K562 (cell line): ENCODE data around the gene FITM1. TPM values are rescaled to one million over a fixed set of nuclear protein-coding genes. Genes with fewer than 3 reads are reported as not detected.

ENCODE experiments used
- ATAC-seq: fragments of 200-7000 bp; cut with Tn5 transposase; 3 replicates; pipeline ENCODE4 v1.9.1; 2020; ENCODE audit warnings: moderate library complexity
- Bru-seq: library from RNA; stranded (reverse); fragments of 400-500 nt; gene quantifications from one replicate; lab custom pipeline; 2021; lab: Mats Ljungman, UMichigan
- BruChase-seq, 2 experiments: library from RNA; stranded (reverse); fragments of 400-500 nt; gene quantifications; one replicate each; lab custom pipeline; 2021; lab: Mats Ljungman, UMichigan
- BruUV-seq: library from RNA; stranded (reverse); fragments of 400-500 nt; replicated peaks from 2 replicates; lab custom pipeline; 2021; lab: Mats Ljungman, UMichigan
- CTCF ChIA-PET: fragments of 300-600 bp; formaldehyde crosslinking; extraction: SDS; loops from one replicate; lab custom pipeline; 2021; ENCODE audit warnings: low intra/inter-chr PET ratio; lab: Yijun Ruan, JAX
- POLR2A ChIA-PET: fragments of 300-600, 350-650 bp; sonication (Branson Sonifier 250); formaldehyde crosslinking; extraction: SDS; loops from one replicate; lab custom pipeline; 2021; ENCODE audit warnings: antibody characterized with exemption, inconsistent platforms; lab: Yijun Ruan, JAX
- DNase-seq, 4 experiments: peaks; one replicate each; pipeline versions ENCODE4 v3.0.0 to v3.0.0-alpha.2; 2011 to 2018; ENCODE audit warnings: low spot score in 3 of 4, mixed read lengths in 3 of 4; ENCODE audit errors: extremely low read depth in 1 of 4
- FAIRE-seq: peaks from 2 replicates; lab custom pipeline; 2011; peaks lifted over from hg19 to GRCh38; lab: Jason Lieb, UNC
- H2AFZ ChIP-seq: 2 replicates; pipeline ENCODE4 v1.6.0; 2011; ENCODE audit warnings: low read depth, low read length, control low read depth, inconsistent platforms
- H3K27ac ChIP-seq: fragments of 200-600 bp; 3 replicates; pipeline ENCODE4 v1.8.0; 2011; ENCODE audit warnings: low read depth, mild to moderate bottlenecking, control low read depth, inconsistent platforms, low read length, moderate library complexity, mixed read lengths; ENCODE audit errors: extremely low read depth
- H3K27me3 ChIP-seq, 2 experiments: fragments of 300-600 bp in 1 of 2; 2 replicates in 1 of 2; 3 replicates in 1 of 2; pipeline versions ENCODE4 v1.6.0 to v1.8.0; 2011; ENCODE audit warnings: inconsistent platforms in 2 of 2, low read length in 2 of 2, mild to moderate bottlenecking in 1 of 2, mixed read lengths in 1 of 2, moderate library complexity in 1 of 2; ENCODE audit not compliant: control insufficient read depth in 2 of 2, insufficient read depth in 2 of 2
- H3K36me3 ChIP-seq: fragments of 300-600 bp; 3 replicates; pipeline ENCODE4 v1.8.0; 2011; ENCODE audit warnings: mild to moderate bottlenecking, low read length, inconsistent platforms; ENCODE audit not compliant: control insufficient read depth, insufficient read depth
- H3K4me1 ChIP-seq, 2 experiments: fragments of 200-600 bp in 1 of 2; replicated peaks in 1 of 2; 2 replicates in 1 of 2; 3 replicates in 1 of 2; pipeline versions ENCODE4 v1.5.1 to v1.8.0; 2011; ENCODE audit warnings: inconsistent platforms in 2 of 2, low read length in 2 of 2, mild to moderate bottlenecking in 1 of 2, mixed read lengths in 1 of 2, moderate library complexity in 1 of 2; ENCODE audit not compliant: control insufficient read depth in 2 of 2, insufficient read depth in 2 of 2
- H3K4me2 ChIP-seq: 2 replicates; pipeline ENCODE4 v1.6.1; 2011; ENCODE audit warnings: low read length, control low read depth, inconsistent platforms, mixed read lengths; ENCODE audit not compliant: insufficient read depth
- H3K4me3 ChIP-seq: fragments of 200-600 bp; sonication (generic), shearing (Covaris generic); 2 replicates; pipeline ENCODE4 v1.5.1; 2016; ENCODE audit warnings: control low read depth, inconsistent platforms
- H3K79me2 ChIP-seq: fragments of 200-600 bp; 3 replicates; pipeline ENCODE4 v1.8.0; 2011; ENCODE audit warnings: low read length, inconsistent platforms; ENCODE audit not compliant: control insufficient read depth, insufficient read depth
- H3K9ac ChIP-seq, 2 experiments: 2 replicates each; pipeline versions ENCODE4 v1.6.0 to v1.6.1; 2011; ENCODE audit warnings: low read depth in 2 of 2, low read length in 2 of 2, control low read depth in 1 of 2, inconsistent platforms in 1 of 2, mild to moderate bottlenecking in 1 of 2, mixed read lengths in 1 of 2; ENCODE audit not compliant: insufficient read depth in 1 of 2
- H3K9me1 ChIP-seq: one replicate; pipeline ENCODE4 v1.6.0; 2011; ENCODE audit warnings: inconsistent platforms, mild to moderate bottlenecking, low read length, moderate library complexity; ENCODE audit not compliant: control insufficient read depth, insufficient read depth
- H3K9me3 ChIP-seq: replicated peaks from 2 replicates; pipeline ENCODE4 v1.5.1; 2011; ENCODE audit warnings: low read depth, low read length, inconsistent platforms; ENCODE audit not compliant: control insufficient read depth, insufficient read depth
- H4K20me1 ChIP-seq: replicated peaks from 2 replicates; pipeline ENCODE4 v1.6.1; 2011; ENCODE audit warnings: low read length, inconsistent platforms, mixed read lengths; ENCODE audit not compliant: control insufficient read depth, insufficient read depth
- CEBPG ChIP-seq, 3 experiments: fragments of 200-800 bp in 1 of 3; sonication (Bioruptor generic) in 1 of 3; sonication (generic) in 1 of 3; formaldehyde crosslinking in 1 of 3; IDR thresholded peaks in 2 of 3; conservative IDR thresholded peaks in 1 of 3; 2 replicates each; pipeline versions ENCODE4 v1.6.1 to v1.8.0; 2016 to 2022; ENCODE audit warnings: missing compliant biosample characterization in 2 of 3, missing genetic modification characterization in 2 of 3, mild to moderate bottlenecking in 1 of 3, missing genetic modification reagents in 1 of 3
- GABPA ChIP-seq: fragments of 200-800 bp; sonication (Bioruptor generic); conservative IDR thresholded peaks from 2 replicates; pipeline ENCODE4 v1.6.1; 2016; ENCODE audit warnings: low read depth, missing genetic modification characterization, missing compliant biosample characterization
- LEF1 ChIP-seq: fragments of 450-650 bp; IDR thresholded peaks from 2 replicates; pipeline ENCODE4 v1.6.1; 2016; ENCODE audit warnings: mild to moderate bottlenecking
- ZNF311 ChIP-seq: fragments of 250-450 bp; sonication (Bioruptor Pico); IDR thresholded peaks from 2 replicates; pipeline ENCODE4 v1.4.0; 2020; ENCODE audit warnings: mild to moderate bottlenecking, moderate library complexity
- WGBS: fragments of 100-300 bp; shearing (Covaris generic); methylation state at CpG from one replicate; pipeline ENCODE4 v1.1.6; 2016; ENCODE audit warnings: low coverage, mixed read lengths; ENCODE audit not compliant: insufficient coverage; ENCODE audit errors: missing lambda C conversion rate; 5-methylcytosine and 5-hydroxymethylcytosine counted together
- in situ Hi-C: fragments of 300-500 bp; cut with MboI; formaldehyde crosslinking; loops from 4 replicates; pipeline ENCODE4 v1.15.0; 2018; ENCODE audit warnings: inconsistent platforms, mixed read lengths
- intact Hi-C: fragments of 100-400 bp; cut with micrococcal nuclease; formaldehyde crosslinking; loops from 2 replicates; pipeline ENCODE4 v1.14.2; 2022
- long read RNA-seq, 3 experiments: library from polyadenylated mRNA in 2 of 3; library from RNA in 1 of 3; unstranded in 2 of 3; stranded (forward) in 1 of 3; transcript quantifications; one replicate each; pipeline ENCODE4 v2.0.0, GENCODE V29; 2019 to 2022
- polyA minus RNA-seq, 3 experiments: library from RNA; depleted of rRNA, polyadenylated mRNA; stranded (reverse); fragments of >200 nt; gene quantifications; 2 replicates each; pipeline ENCODE4 v1.2.3, GENCODE V29; 2011
- polyA plus RNA-seq, 8 experiments: library from polyadenylated mRNA; depleted of rRNA in 4 of 8; stranded (reverse) in 5 of 8; unstranded in 3 of 8; fragments of >200 nt; fragmentation: Nextera tagmentation in 2 of 8; fragmentation: Illumina TruSeq in 1 of 8; extraction: Ambion mirVana in 2 of 8; extraction: Trizol in 1 of 8; gene quantifications; 2 replicates each; pipeline versions ENCODE4 v1.2.1 to v1.2.3, GENCODE V29; 2011 to 2014; ENCODE audit warnings: inconsistent platforms in 1 of 8, missing spikeins in 1 of 8
- total RNA-seq, 7 experiments: library from RNA; depleted of rRNA in 6 of 7; stranded (reverse); fragments of >200 nt in 6 of 7; fragmentation: Illumina TruSeq in 2 of 7; extraction: Trizol in 2 of 7; gene quantifications; 2 replicates each; pipeline versions ENCODE4 v1.2.1 to v1.2.3, GENCODE V29; 2011 to 2021; ENCODE audit warnings: low replicate concordance in 1 of 7
- TF ChIP-seq, protein P1 (sequence below): fragments of 450-650 bp; IDR thresholded peaks from 2 replicates; pipeline ENCODE4 v1.6.1; 2016
- TF ChIP-seq, protein P2 (sequence below): fragments of 450-650 bp; IDR thresholded peaks from 2 replicates; pipeline ENCODE4 v1.6.1; 2017; ENCODE audit warnings: mild to moderate bottlenecking, moderate library complexity
- TF ChIP-seq, protein P3 (sequence below): fragments of 200-800 bp; sonication (Bioruptor generic); IDR thresholded peaks from 2 replicates; pipeline ENCODE4 v1.6.1; 2017; ENCODE audit warnings: missing genetic modification characterization, missing compliant biosample characterization

FITM1 gene, protein sequence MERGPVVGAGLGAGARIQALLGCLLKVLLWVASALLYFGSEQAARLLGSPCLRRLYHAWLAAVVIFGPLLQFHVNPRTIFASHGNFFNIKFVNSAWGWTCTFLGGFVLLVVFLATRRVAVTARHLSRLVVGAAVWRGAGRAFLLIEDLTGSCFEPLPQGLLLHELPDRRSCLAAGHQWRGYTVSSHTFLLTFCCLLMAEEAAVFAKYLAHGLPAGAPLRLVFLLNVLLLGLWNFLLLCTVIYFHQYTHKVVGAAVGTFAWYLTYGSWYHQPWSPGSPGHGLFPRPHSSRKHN
- 0.44 and 1.00 TPM in 2 replicates for total RNA-seq (2011; cell fraction: chromatin; rRNA removed; ENCODE audit: low replicate concordance)
- 0.67 TPM in 1 of 2 replicates, not detected in the other for total RNA-seq (2011; cell fraction: nucleolus; rRNA removed)
- 0.73 TPM in 1 of 2 replicates, not detected in the other for total RNA-seq (2011; cell fraction: nucleoplasm; rRNA removed)
- total RNA-seq (2014; rRNA removed) (0.09 TPM in 1 of 2 replicates, not detected in the other), total RNA-seq (2014; rRNA removed; fragmentation: Illumina TruSeq; extraction: Trizol) (not detected in 2 replicates), total RNA-seq (2015; rRNA removed; fragmentation: Illumina TruSeq; extraction: Trizol) (not detected in 2 replicates), total RNA-seq (2021) (0.20 TPM in 1 of 2 replicates, not detected in the other), polyA plus RNA-seq (2011; rRNA removed) (0.11 TPM in 1 of 2 replicates, not detected in the other), polyA plus RNA-seq (2014; fragmentation: Illumina TruSeq; extraction: Trizol) (not detected in 2 replicates), polyA plus RNA-seq (2014; fragmentation: Nextera tagmentation; extraction: Ambion mirVana) (not detected), polyA plus RNA-seq (2014; rRNA removed) (0.20 TPM in 1 of 2 replicates, not detected in the other), polyA minus RNA-seq (2011; rRNA and poly(A)+ RNA removed) (0.27 TPM in 1 of 2 replicates, not detected in the other), Bru-seq, nascent RNA (percentile 32 among the genes with signal in this experiment), BruChase-seq, experiment 1, labeled RNA remaining after a 2-hour chase (not detected), BruChase-seq, experiment 2, labeled RNA remaining after a 6-hour chase (not detected)
- 0.19 and 0.21 TPM in 2 replicates for polyA plus RNA-seq (2011; cell fraction: cytosol; rRNA removed)
- polyA plus RNA-seq (2011; cell fraction: nucleus; rRNA removed) = 0.41 and 0.58 TPM in 2 replicates
- polyA plus RNA-seq (2012) = 0.15 TPM in 1 of 2 replicates, not detected in the other
- not detected in 2 replicates for polyA minus RNA-seq (2011; cell fraction: cytosol; rRNA and poly(A)+ RNA removed)
- not detected in 2 replicates for polyA minus RNA-seq (2011; cell fraction: nucleus; rRNA and poly(A)+ RNA removed)
- long read RNA-seq, experiment 1 = 0 reads
- long read RNA-seq, experiment 2 = 0 reads
- long read RNA-seq, experiment 3 = 0 reads

DNA sequence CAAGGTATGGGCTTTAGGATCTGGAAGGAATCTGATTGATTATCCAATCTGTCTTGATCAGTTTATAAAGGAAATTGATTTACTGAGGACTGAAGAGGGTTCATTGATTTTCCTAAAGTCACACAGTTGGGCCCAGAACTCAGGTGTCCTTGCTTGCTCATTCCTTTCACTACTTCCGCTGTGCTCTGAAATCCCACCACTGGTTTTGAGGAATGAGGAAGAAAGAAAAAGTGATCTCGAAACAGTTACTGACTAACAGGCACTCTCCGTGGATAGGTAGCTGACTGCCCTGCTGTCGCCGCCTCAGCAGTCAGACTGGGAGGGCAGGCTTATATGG, at the start of gene FITM1:
Gene FITM1, plus strand, starts transcription at position 280 of the 337 bp plus-strand sequence. CDS start 905 bp downstream, outside the sequence.
- H3K27ac ChIP-seq = no peak within 1 kb of the TSS
- no TSS peak for BruUV-seq
- no peak for TF ChIP-seq LEF1
- TF ChIP-seq, protein P1, sequence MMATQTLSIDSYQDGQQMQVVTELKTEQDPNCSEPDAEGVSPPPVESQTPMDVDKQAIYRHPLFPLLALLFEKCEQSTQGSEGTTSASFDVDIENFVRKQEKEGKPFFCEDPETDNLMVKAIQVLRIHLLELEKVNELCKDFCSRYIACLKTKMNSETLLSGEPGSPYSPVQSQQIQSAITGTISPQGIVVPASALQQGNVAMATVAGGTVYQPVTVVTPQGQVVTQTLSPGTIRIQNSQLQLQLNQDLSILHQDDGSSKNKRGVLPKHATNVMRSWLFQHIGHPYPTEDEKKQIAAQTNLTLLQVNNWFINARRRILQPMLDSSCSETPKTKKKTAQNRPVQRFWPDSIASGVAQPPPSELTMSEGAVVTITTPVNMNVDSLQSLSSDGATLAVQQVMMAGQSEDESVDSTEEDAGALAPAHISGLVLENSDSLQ = no peak
- TF ChIP-seq, protein P2, sequence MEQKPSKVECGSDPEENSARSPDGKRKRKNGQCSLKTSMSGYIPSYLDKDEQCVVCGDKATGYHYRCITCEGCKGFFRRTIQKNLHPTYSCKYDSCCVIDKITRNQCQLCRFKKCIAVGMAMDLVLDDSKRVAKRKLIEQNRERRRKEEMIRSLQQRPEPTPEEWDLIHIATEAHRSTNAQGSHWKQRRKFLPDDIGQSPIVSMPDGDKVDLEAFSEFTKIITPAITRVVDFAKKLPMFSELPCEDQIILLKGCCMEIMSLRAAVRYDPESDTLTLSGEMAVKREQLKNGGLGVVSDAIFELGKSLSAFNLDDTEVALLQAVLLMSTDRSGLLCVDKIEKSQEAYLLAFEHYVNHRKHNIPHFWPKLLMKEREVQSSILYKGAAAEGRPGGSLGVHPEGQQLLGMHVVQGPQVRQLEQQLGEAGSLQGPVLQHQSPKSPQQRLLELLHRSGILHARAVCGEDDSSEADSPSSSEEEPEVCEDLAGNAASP = no peak
- no peak for TF ChIP-seq CEBPG (CRISPR knock-in tag; IDR thresholded peaks at IDR 0.05)
- TF ChIP-seq CEBPG (tag; conservative IDR thresholded peaks at IDR 0.05 in 1 of 2, IDR thresholded peaks at IDR 0.05 in 1 of 2) = no peak
- TF ChIP-seq ZNF311 (CRISPR knock-in tag) = no peak
- TF ChIP-seq, protein P3, sequence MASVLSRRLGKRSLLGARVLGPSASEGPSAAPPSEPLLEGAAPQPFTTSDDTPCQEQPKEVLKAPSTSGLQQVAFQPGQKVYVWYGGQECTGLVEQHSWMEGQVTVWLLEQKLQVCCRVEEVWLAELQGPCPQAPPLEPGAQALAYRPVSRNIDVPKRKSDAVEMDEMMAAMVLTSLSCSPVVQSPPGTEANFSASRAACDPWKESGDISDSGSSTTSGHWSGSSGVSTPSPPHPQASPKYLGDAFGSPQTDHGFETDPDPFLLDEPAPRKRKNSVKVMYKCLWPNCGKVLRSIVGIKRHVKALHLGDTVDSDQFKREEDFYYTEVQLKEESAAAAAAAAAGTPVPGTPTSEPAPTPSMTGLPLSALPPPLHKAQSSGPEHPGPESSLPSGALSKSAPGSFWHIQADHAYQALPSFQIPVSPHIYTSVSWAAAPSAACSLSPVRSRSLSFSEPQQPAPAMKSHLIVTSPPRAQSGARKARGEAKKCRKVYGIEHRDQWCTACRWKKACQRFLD (CRISPR knock-in tag) = no peak
- no peak for TF ChIP-seq GABPA (tag)
- TF ChIP-seq, all 486 proteins: peak for 0

More for the DNA sequence above, at the start of gene FITM1:
- Histone ChIP-seq H3K4me1 (peaks cover 2 to 12% of the 10 kb centered on the region in 2 experiments; a peak in 4 of 5 replicates), H4K20me1 (no peaks in the 10 kb centered on the region), H3K9ac (peak within 1 kb of the TSS in 1 of 2 experiments; percentile 64; a peak in 2 of 4 replicates), H3K27me3 (no peaks in the 10 kb centered on the region), H3K36me3 (no peaks in the 10 kb centered on the region), H3K4me2 (no peak within 1 kb of the TSS), H3K79me2 (no peaks in the 10 kb centered on the region), H3K4me3 (no peak within 1 kb of the TSS), H3K9me1 (no peaks in the 10 kb centered on the region), H3K9me3 (no peaks in the 10 kb centered on the region), H2AFZ (no peak within 1 kb of the TSS)
- intact Hi-C loops (no loop called here), in situ Hi-C loops (no loop called here)
- ATAC-seq (no peak), DNase-seq (no peak), FAIRE-seq (no peak)
- 40% methylated on average over 3 of the region's 5 CpGs for WGBS
- CTCF ChIA-PET = no interaction called here
- POLR2A ChIA-PET = interaction anchor here (0.7 to 1.1 kb wide), 3 partner anchors 9 to 140 kb away, joined by 3 read pairs; no protein-coding TSS in a partner anchor
